OCI-LY1 (cell line): ENCODE data around the gene RPS16.

ENCODE experiments used
- CTCF ChIP-seq: fragments of 200-600 bp; sonication (generic), shearing (Covaris generic); IDR thresholded peaks from 2 replicates; pipeline ENCODE4 v1.5.1; 2017; ENCODE audit warnings: mild to moderate bottlenecking, antibody characterized with exemption, low read length, moderate library complexity, mixed read lengths
- EZH2 ChIP-seq: fragments of 200-600 bp; sonication (generic), shearing (Covaris generic); IDR thresholded peaks from 2 replicates; pipeline ENCODE4 v1.8.0; 2017; ENCODE audit warnings: borderline replicate concordance, mixed run types, mild to moderate bottlenecking, antibody characterized with exemption, low read length, moderate library complexity, mixed read lengths

DNA sequence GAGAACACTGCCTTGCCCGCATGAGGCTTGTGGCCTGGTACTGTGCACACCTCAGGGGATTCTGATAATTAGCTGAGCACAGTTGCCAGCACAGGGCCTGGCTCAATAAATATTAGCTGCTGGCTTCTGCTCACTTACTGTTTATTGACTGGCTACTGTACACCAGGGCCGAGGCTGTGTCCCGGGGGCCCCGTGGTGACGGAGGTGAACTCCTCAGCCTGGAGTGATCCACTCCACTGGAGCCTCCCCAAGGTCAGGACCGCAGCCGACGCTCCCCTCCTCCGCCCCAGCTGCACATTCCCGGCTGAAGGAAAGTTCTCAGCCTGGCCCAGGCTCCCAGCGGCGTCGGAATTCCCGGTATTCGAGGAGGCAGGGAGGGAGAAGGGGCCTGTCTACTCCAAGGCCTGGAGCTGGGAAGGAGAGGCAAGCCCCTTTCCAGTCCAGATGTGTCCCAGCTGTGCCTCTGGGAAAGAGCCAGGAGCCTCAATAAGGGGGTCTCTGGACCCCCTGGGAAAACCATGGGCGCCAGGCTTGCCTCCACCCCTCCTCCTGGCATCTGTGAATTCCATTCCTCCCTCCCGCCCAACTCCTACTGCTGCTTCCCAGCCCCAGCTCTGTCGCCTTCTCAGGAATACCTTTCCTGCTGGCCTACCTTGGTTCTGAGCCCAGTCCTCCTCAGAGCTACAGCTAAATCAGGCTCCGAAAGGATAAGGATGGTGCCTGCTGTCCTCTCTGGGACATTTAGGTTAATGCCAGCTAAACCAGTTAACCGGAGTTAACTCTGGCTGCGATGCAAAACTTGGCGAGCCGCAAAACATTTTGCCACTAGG lies 7.3 kb downstream of the RPS16 start:
- TF ChIP-seq CTCF (no peak), EZH2 (no peak)
